K562 (cell line): ENCODE results near the gene USP32. TPM values are rescaled to one million over a fixed set of nuclear protein-coding genes. Genes with fewer than 3 reads are reported as not detected.

Experiments used
- AFF4 ChIP-seq: sonication (generic); formaldehyde crosslinking; IDR thresholded peaks from 2 replicates; pipeline ENCODE4 v1.8.0; 2023; ENCODE audit warnings: mild to moderate bottlenecking, missing genetic modification reagents
- BRCA1 ChIP-seq, 2 experiments: fragments of 450-650 bp in 1 of 2; sonication (generic) in 1 of 2; formaldehyde crosslinking in 1 of 2; IDR thresholded peaks; 2 replicates each; pipeline versions ENCODE4 v1.5.0 to v1.6.1; 2017 to 2020; ENCODE audit warnings: mild to moderate bottlenecking in 1 of 2, missing genetic modification reagents in 1 of 2
- CBFA2T3 ChIP-seq: fragments of 450-650 bp; IDR thresholded peaks from 2 replicates; pipeline ENCODE4 v1.6.1; 2017
- CCAR2 ChIP-seq: fragments of 200-400 bp; formaldehyde crosslinking; IDR thresholded peaks from 2 replicates; pipeline ENCODE4 v1.6.1; 2017; ENCODE audit warnings: mild to moderate bottlenecking, low read depth, low read length
- ELF4 ChIP-seq: fragments of 450-650 bp; formaldehyde crosslinking; IDR thresholded peaks from 2 replicates; pipeline ENCODE4 v1.4.0; 2022; ENCODE audit warnings: missing genetic modification characterization
- HDAC8 ChIP-seq: fragments of 450-650 bp; IDR thresholded peaks from 2 replicates; pipeline ENCODE4 v1.6.1; 2016; ENCODE audit warnings: mild to moderate bottlenecking, missing genetic modification characterization, moderate library complexity, missing compliant biosample characterization
- HMBOX1 ChIP-seq: sonication (generic); IDR thresholded peaks from 2 replicates; pipeline ENCODE4 v1.6.1; 2016
- HNRNPK ChIP-seq: fragments of 200-400 bp; formaldehyde crosslinking; IDR thresholded peaks from one replicate; pipeline ENCODE4 v1.6.1; 2018; ENCODE audit warnings: mild to moderate bottlenecking, low read depth, low read length; ENCODE audit not compliant: poor library complexity, severe bottlenecking
- KDM5B ChIP-seq: fragments of 200-600 bp; sonication (generic); IDR thresholded peaks from 2 replicates; pipeline ENCODE4 v1.6.1; 2012; ENCODE audit warnings: low read depth, mild to moderate bottlenecking, moderate library complexity, low read length, control low read depth, inconsistent platforms; ENCODE audit not compliant: insufficient replicate concordance
- L3MBTL2 ChIP-seq: fragments of 450-650 bp; IDR thresholded peaks from 2 replicates; pipeline ENCODE4 v1.6.1; 2016; ENCODE audit warnings: mild to moderate bottlenecking, moderate library complexity
- POLR2B ChIP-seq: fragments of 450-650 bp; IDR thresholded peaks from 2 replicates; pipeline ENCODE4 v1.6.1; 2018; ENCODE audit warnings: low read depth; ENCODE audit not compliant: partially characterized antibody
- PTRF ChIP-seq: fragments of 450-650 bp; IDR thresholded peaks from 2 replicates; pipeline ENCODE4 v1.6.1; 2016; ENCODE audit warnings: mild to moderate bottlenecking, missing genetic modification characterization, missing compliant biosample characterization
- STAT5B ChIP-seq: fragments of 250-450 bp; sonication (Bioruptor Pico); IDR thresholded peaks from 2 replicates; pipeline ENCODE4 v1.8.0; 2021; ENCODE audit warnings: mild to moderate bottlenecking, inconsistent platforms
- ZC3H8 ChIP-seq: fragments of 450-650 bp; IDR thresholded peaks from 2 replicates; pipeline ENCODE4 v1.6.1; 2017
- ZNF121 ChIP-seq: sonication (generic); formaldehyde crosslinking; conservative IDR thresholded peaks from 2 replicates; pipeline ENCODE4 v1.8.0; 2022; ENCODE audit warnings: missing genetic modification reagents
- ZNF175 ChIP-seq: fragments of 200-800 bp; sonication (Bioruptor generic); IDR thresholded peaks from 2 replicates; pipeline ENCODE4 v1.6.1; 2016; ENCODE audit warnings: low read depth, mild to moderate bottlenecking, missing genetic modification characterization, missing compliant biosample characterization
- ZNF3 ChIP-seq: fragments of 250-450 bp; sonication (Bioruptor Pico); IDR thresholded peaks from 2 replicates; pipeline ENCODE4 v1.5.0; 2021; ENCODE audit warnings: mild to moderate bottlenecking, moderate library complexity
- ZNF707 ChIP-seq: fragments of 250-450 bp; sonication (Bioruptor Pico); conservative IDR thresholded peaks from 2 replicates; pipeline ENCODE4 v1.8.0; 2022; ENCODE audit warnings: inconsistent platforms, mild to moderate bottlenecking, moderate library complexity
- ZNF780A ChIP-seq: fragments of 250-450 bp; sonication (Bioruptor Pico); IDR thresholded peaks from 2 replicates; pipeline ENCODE4 v1.5.0; 2021; ENCODE audit warnings: mild to moderate bottlenecking
- ZNF79 ChIP-seq: fragments of 250-450 bp; sonication (Bioruptor Pico); IDR thresholded peaks from 2 replicates; pipeline ENCODE4 v1.4.0; 2020; ENCODE audit warnings: low read depth, mild to moderate bottlenecking, moderate library complexity
- polyA plus RNA-seq, 8 experiments: library from polyadenylated mRNA; depleted of rRNA in 4 of 8; stranded (reverse) in 5 of 8; unstranded in 3 of 8; fragments of >200 nt; fragmentation: Nextera tagmentation in 2 of 8; fragmentation: Illumina TruSeq in 1 of 8; extraction: Ambion mirVana in 2 of 8; extraction: Trizol in 1 of 8; gene quantifications; 2 replicates each; pipeline versions ENCODE4 v1.2.1 to v1.2.3, GENCODE V29; 2011 to 2014; ENCODE audit warnings: inconsistent platforms in 1 of 8, missing spikeins in 1 of 8
- total RNA-seq, 7 experiments: library from RNA; depleted of rRNA in 6 of 7; stranded (reverse); fragments of >200 nt in 6 of 7; fragmentation: Illumina TruSeq in 2 of 7; extraction: Trizol in 2 of 7; gene quantifications; 2 replicates each; pipeline versions ENCODE4 v1.2.1 to v1.2.3, GENCODE V29; 2011 to 2021; ENCODE audit warnings: low replicate concordance in 1 of 7
- TF ChIP-seq, protein P1 (sequence below): fragments of 450-650 bp; conservative IDR thresholded peaks from 2 replicates; pipeline ENCODE4 v1.6.1; 2016; ENCODE audit warnings: missing genetic modification characterization, low read depth, mild to moderate bottlenecking, control low read depth, missing compliant biosample characterization

Gene USP32
- total and polyA plus RNA-seq, 9 of the 15 experiments (the other 6 are each of a cell fraction or from before 2014, with no cell fraction given), result 18.0 to 69.3 (median 47.1) TPM

GRCh38 chr17:60139438-60140285 is 252.3 kb downstream of the USP32 start (continued):
- TF ChIP-seq AFF4 (CRISPR knock-in tag) (peak; percentile 90), ZNF175 (CRISPR knock-in tag) (no peak), POLR2B (no peak), ELF4 (0 out of 2 replicates have a peak, but pooled peaks have one; percentile 66), PTRF (tag) (no peak), ZNF707 (CRISPR knock-in tag) (no peak), HMBOX1 (no peak), ZNF3 (no peak), ZNF79 (CRISPR knock-in tag) (no peak), CCAR2 (no peak), CBFA2T3 (no peak; the same call in 1 of the 2 replicates), ZNF780A (CRISPR knock-in tag) (no peak), L3MBTL2 (no peak), HDAC8 (tag) (no peak), STAT5B (CRISPR knock-in tag) (no peak), KDM5B (no peak), HNRNPK (no peak), ZNF121 (CRISPR knock-in tag) (peak; percentile 21; the same call in 1 of the 2 replicates), ZC3H8 (no peak), BRCA1 (IDR thresholded peaks at IDR 0.05) (no peak), BRCA1 (CRISPR knock-in tag; IDR thresholded peaks at IDR 0.05) (peak; percentile 61; the same call in 1 of the 2 replicates)
- TF ChIP-seq, protein P1, sequence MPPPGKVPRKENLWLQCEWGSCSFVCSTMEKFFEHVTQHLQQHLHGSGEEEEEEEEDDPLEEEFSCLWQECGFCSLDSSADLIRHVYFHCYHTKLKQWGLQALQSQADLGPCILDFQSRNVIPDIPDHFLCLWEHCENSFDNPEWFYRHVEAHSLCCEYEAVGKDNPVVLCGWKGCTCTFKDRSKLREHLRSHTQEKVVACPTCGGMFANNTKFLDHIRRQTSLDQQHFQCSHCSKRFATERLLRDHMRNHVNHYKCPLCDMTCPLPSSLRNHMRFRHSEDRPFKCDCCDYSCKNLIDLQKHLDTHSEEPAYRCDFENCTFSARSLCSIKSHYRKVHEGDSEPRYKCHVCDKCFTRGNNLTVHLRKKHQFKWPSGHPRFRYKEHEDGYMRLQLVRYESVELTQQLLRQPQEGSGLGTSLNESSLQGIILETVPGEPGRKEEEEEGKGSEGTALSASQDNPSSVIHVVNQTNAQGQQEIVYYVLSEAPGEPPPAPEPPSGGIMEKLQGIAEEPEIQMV (tag), result no peak; the same call in 1 of the 2 replicates
